Activated CD8-positive, alpha-beta memory T cell treated with anti-CD3 and anti-CD28 coated beads for 36 hours (primary cell): ENCODE data around the gene CPNE6. TPM values are rescaled to one million over a fixed set of nuclear protein-coding genes. Genes with fewer than 3 reads are reported as not detected.

Source experiments
- CTCF ChIA-PET: fragments of 350-600 bp; sonication (Branson Sonifier 250); formaldehyde crosslinking; loops from one replicate; lab custom pipeline; 2021; ENCODE audit warnings: antibody characterized with exemption; lab: Charles Lee
- POLR2A ChIA-PET: fragments of 350-600 bp; sonication (Branson Sonifier 250); formaldehyde crosslinking; loops from one replicate; lab custom pipeline; 2021; ENCODE audit warnings: antibody characterized with exemption; lab: Charles Lee
- total RNA-seq, 2 experiments: library from RNA; stranded (reverse); gene quantifications; one replicate each; pipeline ENCODE4 v1.2.3, GENCODE V29; 2021

Gene CPNE6
- total RNA-seq, 2 experiments from 2014 or later = not detected

DNA sequence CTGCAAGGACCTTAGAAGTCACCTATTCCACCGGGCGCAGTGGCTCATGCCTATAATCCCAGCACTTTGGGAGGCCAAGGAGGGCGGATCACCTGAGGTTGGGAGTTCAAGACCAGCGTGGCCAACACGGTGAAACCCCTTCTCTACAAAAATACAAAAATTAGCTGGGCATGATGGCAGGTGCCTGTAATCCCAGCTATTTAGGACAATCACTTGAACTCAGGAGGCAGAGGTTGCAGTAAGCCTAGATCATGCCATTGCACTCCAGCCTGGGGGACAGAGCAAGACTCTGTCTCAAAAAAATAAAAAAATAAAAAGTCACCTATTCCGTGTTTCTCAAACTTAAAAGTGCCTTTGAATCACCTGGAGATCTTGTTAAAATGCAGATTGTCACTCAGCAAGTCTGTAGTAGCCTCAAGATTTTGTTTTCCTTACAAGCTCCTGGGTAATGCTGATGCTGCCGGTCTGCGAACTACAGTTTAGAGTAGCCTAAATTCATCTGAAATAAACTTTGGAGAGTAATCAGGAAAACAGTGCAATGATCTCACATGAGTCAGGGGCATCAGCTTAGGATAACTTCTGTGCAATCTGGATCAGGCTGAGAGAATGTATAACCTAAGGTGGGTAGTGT, 34.4 kb downstream of the CPNE6 start:
- POLR2A ChIA-PET = interaction anchor here (0.7 kb wide), 1 partner anchor 52 kb away, joined by 3 read pairs; no protein-coding TSS in a partner anchor
- CTCF ChIA-PET = interaction anchor here (1.4 to 5.6 kb wide), 3 partner anchors 10 to 16 kb away, joined by 3 to 70 read pairs (median 4); partner anchors contain the start of gene PCK2

DNA sequence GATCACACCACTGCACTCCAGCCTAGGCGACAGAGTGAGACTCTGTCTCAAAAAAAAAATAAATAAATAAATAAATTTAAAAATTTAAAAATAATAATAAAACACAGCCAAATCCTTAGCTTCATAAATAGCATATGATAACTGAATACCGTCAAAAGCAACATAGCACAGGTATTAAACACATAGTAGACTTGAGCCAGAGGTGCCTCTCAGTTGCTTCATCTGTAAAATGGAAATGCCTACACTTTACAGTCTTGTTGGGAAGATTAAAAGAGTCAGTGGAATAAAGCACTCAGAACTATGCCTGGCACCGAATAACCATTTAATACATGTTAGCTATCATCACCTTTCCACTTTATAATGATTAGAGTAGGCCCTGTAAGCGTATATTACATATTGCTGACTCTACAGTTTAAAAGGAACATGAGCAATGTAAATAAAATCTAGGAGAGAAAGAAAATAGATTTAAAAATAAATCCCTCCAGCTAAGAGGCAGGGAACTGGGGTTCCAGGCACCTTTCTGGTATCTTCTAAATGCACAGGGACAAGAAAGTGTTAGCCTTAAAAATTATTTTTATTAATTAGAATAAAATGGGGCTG, 35.4 kb downstream of the CPNE6 start:
- CTCF ChIA-PET = interaction anchor here (1.0 to 5.6 kb wide), 6 partner anchors 12 to 54 kb away, joined by 3 to 70 read pairs (median 12); partner anchors contain the start of genes IRF9 and PCK2

DNA sequence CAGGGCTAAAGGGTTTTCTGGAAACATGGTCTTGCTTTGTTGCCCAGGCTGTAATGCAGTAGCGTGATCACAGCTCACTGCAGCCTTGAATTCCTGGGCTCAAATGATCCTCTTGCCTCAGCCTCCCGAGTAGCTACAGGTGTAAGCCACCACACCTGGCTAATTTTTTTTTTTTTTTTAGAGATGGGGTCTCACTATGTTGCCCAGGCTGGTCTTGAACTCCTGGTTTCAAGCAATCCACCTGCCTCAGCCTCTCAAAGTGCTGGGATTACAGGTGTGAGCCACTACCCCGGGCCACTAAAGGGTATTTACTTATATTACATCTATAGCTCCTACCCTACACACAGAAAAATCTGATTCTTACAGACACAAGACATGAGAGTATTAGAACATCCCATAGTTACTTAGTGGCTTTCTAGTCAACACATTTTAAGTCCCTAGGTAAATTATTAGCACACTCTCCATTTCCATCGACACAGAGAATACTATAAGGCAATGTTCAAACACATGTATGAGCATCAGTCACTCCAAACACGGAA, 37.0 kb downstream of the CPNE6 start:
- CTCF ChIA-PET = interaction anchor here (0.5 to 5.6 kb wide), 21 partner anchors 13 to 1169 kb away, joined by 3 to 70 read pairs (median 5); partner anchors contain the start of genes CARMIL3, DHRS4L2, EMC9 and IRF9
- POLR2A ChIA-PET = interaction anchor here (0.7 to 2.0 kb wide), 5 partner anchors 15 to 925 kb away, joined by 4 to 13 read pairs (median 6); partner anchors contain the start of genes IRF9, PCK2 and PSME1

More for the DNA sequence above, 35.4 kb downstream of the CPNE6 start:
- POLR2A ChIA-PET = interaction anchor here (0.7 to 0.8 kb wide), 2 partner anchors 12 to 53 kb away, joined by 3 read pairs; no protein-coding TSS in a partner anchor

DNA sequence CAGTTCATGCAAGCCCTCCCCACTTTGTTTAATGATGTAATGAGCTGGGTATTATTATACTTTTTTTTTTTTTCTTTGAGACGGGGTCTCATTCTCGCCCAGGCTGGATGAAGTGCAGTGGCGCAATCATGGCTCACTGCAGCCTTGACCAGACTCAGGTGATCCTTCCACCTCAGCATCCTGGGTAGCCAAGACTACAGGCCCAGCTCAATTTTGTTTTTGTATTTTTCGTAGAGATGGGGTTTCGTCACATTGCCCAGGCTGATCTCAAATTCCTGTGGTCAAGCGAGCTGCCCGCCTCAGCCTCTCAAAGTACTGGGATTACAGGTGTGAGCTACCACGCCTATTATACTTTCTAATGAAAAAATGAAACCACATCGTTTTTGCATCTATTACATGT, 38.7 kb downstream of the CPNE6 start:
- CTCF ChIA-PET = interaction anchor here (0.6 to 3.9 kb wide), 7 partner anchors 15 to 1100 kb away, joined by 3 to 25 read pairs (median 5); partner anchors contain the start of gene PCK2
- POLR2A ChIA-PET = interaction anchor here (0.7 kb wide), 3 partner anchors 15 to 222 kb away, joined by 3 to 7 read pairs (median 6); no protein-coding TSS in a partner anchor

DNA sequence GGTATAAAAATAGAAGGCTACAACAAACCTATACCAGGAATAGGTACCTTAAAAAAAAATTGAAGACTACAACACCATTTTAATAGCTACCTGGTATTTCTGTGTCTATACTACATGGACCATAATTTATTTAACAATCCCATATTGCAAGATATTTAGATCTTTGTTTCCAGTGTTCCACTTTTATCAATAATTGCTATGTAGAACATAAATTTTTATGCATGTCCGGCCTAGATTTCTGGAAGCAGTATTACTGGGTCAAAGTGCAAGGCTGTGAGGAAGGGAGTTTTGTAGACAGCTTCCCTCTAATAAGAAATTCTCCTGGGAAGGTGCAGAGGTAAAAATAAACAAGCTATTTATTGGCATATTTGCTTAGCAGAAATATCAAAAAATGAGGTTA, 39.2 kb downstream of the CPNE6 start:
- ChIA-PET POLR2A (no interaction called here), CTCF (interaction anchor here (1.0 to 3.9 kb wide), 4 partner anchors 16 to 53 kb away, joined by 4 to 25 read pairs (median 6); partner anchors contain the start of gene PCK2)

DNA sequence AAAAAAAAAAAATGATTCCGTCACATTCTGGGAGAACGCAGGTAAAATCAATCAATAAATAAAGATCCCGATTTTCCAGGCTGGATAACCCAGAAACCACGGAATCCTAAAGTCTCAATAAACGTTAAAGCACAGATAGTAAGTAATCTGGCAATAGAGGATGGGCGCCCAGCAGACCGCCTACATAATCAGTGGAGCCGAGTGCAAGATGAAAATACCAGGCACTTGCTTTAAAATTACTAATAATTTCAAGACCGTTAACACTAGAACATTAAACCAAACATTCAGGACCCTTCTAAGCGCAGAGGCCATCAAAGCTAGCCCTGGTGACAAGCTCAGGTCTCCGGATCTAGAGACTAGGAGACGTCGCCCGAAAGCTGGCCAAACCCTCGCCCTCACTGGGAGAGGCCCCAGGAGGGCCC, 42.0 kb downstream of the CPNE6 start:
- POLR2A ChIA-PET = interaction anchor here (1.0 to 3.6 kb wide), 7 partner anchors 19 to 100 kb away, joined by 3 to 31 read pairs (median 16); partner anchors contain the start of genes CHMP4A, IRF9, PCK2 and PSME1
- CTCF ChIA-PET = interaction anchor here (0.6 to 3.2 kb wide), 5 partner anchors 13 to 1182 kb away, joined by 4 to 13 read pairs (median 5); partner anchors contain the start of genes EMC9, IRF9 and PSME1

DNA sequence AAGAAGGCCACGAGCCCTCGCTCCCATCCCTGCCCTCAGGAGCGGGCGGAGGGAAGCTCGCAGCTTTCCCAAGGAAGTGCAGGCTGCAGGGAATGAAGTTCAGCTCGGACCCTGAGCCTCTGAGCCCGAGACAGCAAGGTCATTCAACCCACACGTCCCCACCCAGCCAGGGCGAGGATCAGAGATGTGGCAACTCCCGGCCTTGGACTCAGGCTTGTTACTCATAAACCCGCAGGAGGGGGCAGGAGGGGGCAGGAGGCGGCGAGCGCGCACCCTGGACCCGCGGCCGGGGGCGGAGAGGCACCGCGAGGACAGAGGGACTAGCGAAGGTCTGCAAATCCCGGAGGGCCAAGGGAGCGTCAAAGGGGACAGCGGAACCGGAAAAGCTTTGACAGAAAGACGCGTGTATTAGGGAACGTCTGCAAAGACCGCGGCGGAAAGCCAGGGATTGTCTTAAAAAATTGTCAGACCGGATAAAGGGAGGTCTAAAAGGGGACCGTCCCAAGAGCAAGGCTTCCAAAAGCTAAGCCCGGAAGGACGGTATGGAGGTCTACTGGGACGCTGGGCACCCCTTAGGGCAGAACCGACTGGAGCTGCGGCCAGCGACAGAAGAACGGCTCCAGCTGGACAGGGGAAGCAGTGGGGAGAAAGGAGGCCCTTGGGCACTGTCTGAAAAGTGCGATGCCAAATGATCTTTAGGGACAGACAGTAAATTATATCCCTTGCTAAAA, 42.6 kb downstream of the CPNE6 start:
- ChIA-PET POLR2A (interaction anchor here (1.0 to 3.6 kb wide), 9 partner anchors 19 to 128 kb away, joined by 3 to 31 read pairs (median 10); partner anchors contain the start of genes CHMP4A, EMC9, IRF9 and PCK2), CTCF (interaction anchor here (0.6 to 3.2 kb wide), 10 partner anchors 14 to 1183 kb away, joined by 3 to 13 read pairs (median 4); partner anchors contain the start of genes EMC9, IRF9, PSME1 and PSME2)

DNA sequence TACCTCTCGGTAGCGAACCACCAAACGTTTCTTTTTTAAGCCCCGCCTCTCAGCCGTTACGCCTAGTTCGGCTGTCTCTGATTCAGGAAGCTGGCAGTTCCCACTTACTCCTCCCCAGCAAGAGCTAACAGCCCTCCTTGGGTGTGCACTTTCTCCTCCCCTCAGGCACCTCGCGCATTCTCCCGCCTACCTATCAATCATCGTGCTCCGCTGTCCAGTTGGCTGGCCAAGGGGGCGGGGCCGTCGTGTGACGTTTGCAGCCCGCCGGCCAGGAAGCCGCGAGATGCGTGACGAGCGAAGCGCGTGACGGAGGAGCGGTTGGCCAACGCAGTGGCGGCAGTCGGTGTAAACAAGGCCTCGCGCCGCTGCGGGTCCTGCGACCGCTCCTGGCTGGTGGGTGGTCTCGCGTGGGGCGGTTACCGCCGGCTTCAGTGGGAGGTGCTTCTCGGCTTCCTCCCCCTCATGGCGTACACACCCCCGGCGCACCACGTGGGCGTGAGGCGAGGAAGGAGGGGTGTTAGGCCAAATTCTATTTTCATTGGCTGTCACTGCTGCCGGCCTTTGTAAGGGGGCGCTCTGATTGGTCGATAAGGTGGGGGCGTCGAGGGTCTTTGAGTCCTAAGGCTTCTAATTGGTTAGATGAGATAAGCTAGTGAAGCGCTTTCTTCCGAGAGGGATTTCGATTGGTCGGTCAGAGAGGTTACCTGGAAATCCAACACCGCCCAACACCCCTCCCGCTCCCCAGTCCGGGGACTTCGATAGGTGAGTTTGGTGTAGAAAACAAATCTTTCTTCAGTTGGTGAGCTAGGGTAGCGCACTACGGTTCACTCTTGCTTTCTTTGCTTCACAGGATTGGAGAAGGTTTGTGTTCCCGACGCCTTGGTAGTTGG, 43.4 kb downstream of the CPNE6 start, which contains the start of the genes DCAF11 and NRL:
TSS of gene DCAF11 (plus strand) at position 246 of the 890 bp plus-strand sequence. CDS start 818 bp downstream, outside the sequence.
TSS of gene NRL (minus strand) at position 418 of the 890 bp plus-strand sequence. CDS start 32,101 bp downstream, outside the sequence.
- POLR2A ChIA-PET = interaction anchor here (1.0 to 3.6 kb wide), 10 partner anchors 20 to 128 kb away, joined by 3 to 31 read pairs (median 9); partner anchors contain the start of genes CHMP4A, EMC9, IRF9 and PCK2
- CTCF ChIA-PET = interaction anchor here (0.6 to 3.2 kb wide), 12 partner anchors 12 to 218 kb away, joined by 3 to 13 read pairs (median 6); partner anchors contain the start of genes EMC9, IRF9, PSME1 and PSME2

DNA sequence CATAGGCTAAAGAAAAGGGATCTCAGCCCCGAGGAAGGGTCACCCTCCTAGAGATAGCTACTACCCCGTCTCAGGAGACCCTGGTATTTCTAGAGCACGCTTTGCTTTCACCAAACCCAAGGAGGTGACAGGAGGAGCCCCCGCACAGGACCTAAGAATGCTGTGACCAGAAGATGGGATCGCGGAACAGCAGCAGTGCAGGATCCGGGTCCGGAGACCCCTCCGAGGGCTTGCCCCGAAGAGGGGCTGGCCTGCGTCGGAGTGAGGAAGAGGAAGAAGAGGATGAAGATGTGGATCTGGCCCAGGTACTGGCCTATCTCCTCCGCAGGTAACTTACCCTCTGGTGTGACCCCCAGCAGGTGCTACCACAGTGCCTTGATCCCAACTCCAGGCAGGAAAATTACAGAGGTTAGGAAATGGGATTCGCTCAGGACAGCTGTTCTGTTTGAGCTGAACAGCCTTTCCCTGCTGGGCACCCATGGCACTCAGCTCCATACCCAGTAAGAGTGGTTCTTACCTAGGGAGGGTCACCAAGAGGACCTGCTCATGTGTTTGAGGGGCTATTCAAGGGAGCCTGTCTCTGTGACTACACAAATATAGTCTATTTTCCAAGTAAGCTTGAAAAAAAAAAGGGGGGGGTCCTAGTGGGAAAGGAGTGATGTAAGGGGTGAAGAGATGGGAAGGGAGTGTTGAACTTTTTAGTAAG, 44.2 kb downstream of the CPNE6 start:
- POLR2A ChIA-PET = interaction anchor here (1.0 to 3.6 kb wide), 8 partner anchors 21 to 98 kb away, joined by 4 to 31 read pairs (median 13); partner anchors contain the start of genes CHMP4A, EMC9, IRF9 and PCK2

DNA sequence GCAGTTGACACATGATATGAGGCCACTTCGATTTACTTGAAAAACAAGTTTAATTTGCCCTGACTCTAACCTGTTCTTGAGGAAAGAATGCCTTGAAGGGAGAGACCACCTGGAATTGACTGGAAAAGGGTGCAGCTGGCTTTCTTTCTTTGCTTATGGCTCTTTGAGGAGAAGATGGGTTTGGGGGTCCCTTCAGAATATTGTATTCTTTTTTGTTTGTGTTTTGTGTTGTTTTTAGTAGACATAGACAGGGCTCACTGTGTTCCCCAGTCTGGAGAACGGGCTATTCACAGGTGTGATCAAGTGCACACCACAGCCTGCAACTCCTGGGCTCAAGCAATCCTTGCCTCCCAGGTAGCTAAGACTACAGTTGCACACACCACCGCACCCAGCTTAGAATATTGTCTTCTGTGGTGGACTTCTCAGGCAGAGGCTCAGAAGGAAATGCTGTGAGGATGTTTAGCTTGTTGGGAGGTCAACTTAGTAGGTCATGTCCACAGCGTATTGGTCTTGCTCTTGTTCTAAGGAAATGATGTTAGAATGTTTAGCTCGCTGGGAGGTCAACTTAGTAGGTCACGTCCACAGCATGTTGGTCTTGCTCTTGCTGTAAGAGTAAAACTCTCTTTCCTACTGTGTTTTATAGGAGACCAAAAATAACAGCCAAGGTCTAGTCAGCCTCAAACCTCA, 44.9 kb downstream of the CPNE6 start:
- ChIA-PET POLR2A (interaction anchor here (1.0 to 3.6 kb wide), 3 partner anchors 20 to 25 kb away, joined by 4 to 31 read pairs (median 24); partner anchors contain the start of genes EMC9, PCK2 and PSME1), CTCF (interaction anchor here (1.6 to 3.2 kb wide), 5 partner anchors 11 to 44 kb away, joined by 4 to 13 read pairs (median 6); partner anchors contain the start of genes IRF9, PSME1 and PSME2)

More for the DNA sequence above, 44.2 kb downstream of the CPNE6 start:
- CTCF ChIA-PET = interaction anchor here (0.6 to 3.2 kb wide), 7 partner anchors 11 to 217 kb away, joined by 3 to 13 read pairs (median 6); partner anchors contain the start of genes IRF9, PSME1, PSME2 and RNF31

DNA sequence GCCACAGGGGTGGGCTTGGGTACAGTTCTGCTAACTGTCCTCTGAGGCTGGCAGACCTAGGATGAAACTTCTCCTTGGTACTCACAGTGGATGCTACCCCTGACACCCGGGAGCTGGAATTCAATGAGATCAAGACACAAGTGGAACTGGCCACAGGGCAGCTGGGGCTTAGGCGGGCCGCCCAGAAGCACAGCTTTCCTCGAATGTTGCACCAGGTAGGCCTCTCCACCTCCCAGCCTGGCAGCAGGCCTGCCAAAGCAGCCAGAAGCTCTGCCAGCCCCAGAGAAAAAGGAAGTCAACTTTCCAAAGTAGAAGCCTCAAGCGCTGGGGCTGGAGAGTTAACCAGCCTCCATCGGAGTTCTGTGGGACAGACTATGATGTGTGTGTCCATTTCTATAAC, 45.8 kb downstream of the CPNE6 start:
- CTCF ChIA-PET = interaction anchor here (0.8 to 1.8 kb wide), 2 partner anchors 22 to 44 kb away, joined by 3 to 4 read pairs; partner anchors contain the start of gene IRF9
- POLR2A ChIA-PET = interaction anchor here (1.5 kb wide), 1 partner anchor 19 kb away, joined by 4 read pairs; the partner anchor contains the start of gene PSME1

DNA sequence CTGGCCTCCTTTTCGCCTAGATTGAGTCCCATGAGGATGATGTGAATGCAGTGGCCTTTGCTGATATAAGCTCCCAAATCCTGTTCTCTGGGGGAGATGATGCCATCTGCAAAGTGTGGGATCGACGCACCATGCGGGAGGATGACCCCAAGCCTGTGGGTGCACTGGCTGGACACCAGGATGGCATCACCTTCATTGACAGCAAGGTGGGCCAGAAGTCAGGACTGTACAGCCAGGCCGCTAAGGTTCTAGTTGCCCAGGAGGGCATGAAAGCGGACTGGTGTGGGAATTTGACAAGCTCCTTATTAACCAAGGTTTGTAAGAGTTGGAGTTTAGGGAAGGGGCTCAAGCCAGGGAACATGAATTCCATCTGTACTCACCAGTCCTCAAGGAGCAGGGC, 48.3 kb downstream of the CPNE6 start:
- ChIA-PET CTCF (interaction anchor here (0.8 to 1.2 kb wide), 2 partner anchors 18 to 43 kb away, joined by 3 read pairs; no protein-coding TSS in a partner anchor), POLR2A (no interaction called here)

DNA sequence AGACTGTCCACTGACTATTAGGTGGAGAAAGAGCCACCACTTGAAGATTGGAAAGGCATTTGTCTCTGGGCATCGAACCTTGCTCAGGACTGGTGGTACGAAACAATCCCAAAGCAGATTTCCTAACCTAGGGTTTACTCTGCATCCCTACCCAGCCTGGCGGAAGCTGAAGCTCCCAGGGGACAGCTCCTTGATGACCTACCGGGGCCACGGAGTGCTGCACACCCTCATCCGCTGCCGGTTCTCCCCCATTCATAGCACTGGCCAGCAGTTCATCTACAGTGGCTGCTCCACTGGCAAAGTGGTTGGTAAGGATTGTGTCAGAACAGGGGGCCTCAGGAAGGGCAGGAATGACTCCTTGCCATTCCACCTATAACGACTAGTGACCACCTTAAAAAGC, 49.8 kb downstream of the CPNE6 start:
- ChIA-PET CTCF (no interaction called here), POLR2A (interaction anchor here (0.6 kb wide), 1 partner anchor 109 kb away, joined by 5 read pairs; no protein-coding TSS in a partner anchor)

DNA sequence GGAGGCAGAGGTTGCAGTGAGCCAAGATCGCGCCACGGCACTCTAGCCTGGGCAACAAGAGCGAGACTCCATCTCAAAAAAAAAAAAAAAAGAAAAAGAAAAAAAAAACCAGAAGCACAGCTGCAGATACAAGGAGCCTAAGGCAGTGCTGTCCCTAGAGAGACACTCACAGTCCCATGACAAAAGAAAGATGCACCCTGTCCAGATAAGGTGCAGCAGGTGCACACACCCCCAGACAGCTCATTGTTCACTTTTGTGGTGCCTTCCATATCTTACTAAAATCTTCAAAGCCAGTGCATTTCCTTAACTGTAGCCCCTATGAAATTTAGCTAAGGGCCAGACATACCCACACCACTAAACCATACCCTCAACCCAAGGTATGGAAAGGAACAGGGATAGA, 51.1 kb downstream of the CPNE6 start:
- CTCF ChIA-PET = no interaction called here
- POLR2A ChIA-PET = no interaction called here

DNA sequence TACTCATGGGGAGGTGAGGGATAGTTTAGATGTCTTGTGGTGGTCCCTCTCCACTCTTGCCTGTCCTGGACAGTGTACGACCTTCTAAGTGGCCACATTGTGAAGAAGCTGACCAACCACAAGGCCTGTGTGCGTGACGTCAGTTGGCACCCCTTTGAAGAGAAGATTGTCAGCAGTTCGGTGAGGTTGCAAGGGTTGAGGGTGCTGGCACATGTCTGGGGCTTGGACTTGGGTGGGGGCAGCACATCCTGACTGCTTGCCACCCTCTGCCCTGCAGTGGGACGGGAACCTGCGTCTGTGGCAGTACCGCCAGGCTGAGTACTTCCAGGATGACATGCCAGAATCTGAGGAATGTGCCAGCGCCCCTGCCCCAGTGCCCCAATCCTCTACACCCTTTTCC, 51.5 kb downstream of the CPNE6 start:
- ChIA-PET POLR2A (no interaction called here), CTCF (no interaction called here)
